Common myeloid progenitor, CD34-positive (primary cell): Measurements from ENCODE around the gene DLX4.
A peak's percentile ranks its signal among the peaks of the same experiment; 100 is the strongest.

Experiments
- CTCF ChIA-PET: fragments of 350-600 bp; sonication (Branson Sonifier 250); formaldehyde crosslinking; loops from one replicate; lab custom pipeline; 2021; ENCODE audit warnings: antibody characterized with exemption; lab: Charles Lee
- POLR2A ChIA-PET: fragments of 350-600 bp; sonication (Branson Sonifier 250); formaldehyde crosslinking; loops from one replicate; lab custom pipeline; 2021; ENCODE audit warnings: antibody characterized with exemption; lab: Charles Lee
- DNase-seq, 3 donors: peaks; one replicate each; pipeline versions ENCODE4 v3.0.0 to v3.0.0-alpha.2; 2013
- H3K27ac ChIP-seq, 2 experiments: 1 replicate in 1 of 2; 2 replicates in 1 of 2; pipeline ENCODE4 v1.7.0; 2013; ENCODE audit warnings: inconsistent platforms in 2 of 2, low read length in 2 of 2, mild to moderate bottlenecking in 2 of 2, low read depth in 1 of 2, moderate library complexity in 1 of 2; ENCODE audit not compliant: severe bottlenecking in 2 of 2, insufficient read depth in 1 of 2, poor library complexity in 1 of 2
- H3K27me3 ChIP-seq, 5 experiments: replicated peaks in 2 of 5; 1 replicate in 3 of 5; 2 replicates in 2 of 5; pipeline versions ENCODE4 v1.6.1 to v1.7.0; 2013; ENCODE audit warnings: low read length in 4 of 5, mild to moderate bottlenecking in 2 of 5, moderate library complexity in 2 of 5, inconsistent platforms in 1 of 5; ENCODE audit not compliant: insufficient read depth in 5 of 5, control insufficient read depth in 4 of 5
- H3K36me3 ChIP-seq, 4 experiments: 1 replicate in 2 of 4; 2 replicates in 2 of 4; pipeline versions ENCODE4 v1.6.1 to v1.7.0; 2013; ENCODE audit warnings: low read length in 3 of 4, control low read depth in 1 of 4, mild to moderate bottlenecking in 1 of 4; ENCODE audit not compliant: control insufficient read depth in 4 of 4, insufficient read depth in 4 of 4
- H3K4me1 ChIP-seq, 4 experiments: 1 replicate in 3 of 4; 2 replicates in 1 of 4; pipeline versions ENCODE4 v1.6.1 to v1.7.1; 2013; ENCODE audit warnings: low read length in 3 of 4, mild to moderate bottlenecking in 3 of 4, control low read depth in 1 of 4, inconsistent platforms in 1 of 4, moderate library complexity in 1 of 4; ENCODE audit not compliant: control insufficient read depth in 4 of 4, insufficient read depth in 4 of 4; ENCODE audit errors: control extremely low read depth in 1 of 4
- H3K4me3 ChIP-seq, 7 experiments: 1 replicate in 4 of 7; 2 replicates in 3 of 7; pipeline versions ENCODE4 v1.5.1 to v1.7.0; 2013; ENCODE audit warnings: mild to moderate bottlenecking in 7 of 7, low read length in 6 of 7, moderate library complexity in 6 of 7, inconsistent platforms in 2 of 7, low read depth in 2 of 7, control low read depth in 1 of 7; ENCODE audit not compliant: insufficient read depth in 4 of 7, control insufficient read depth in 1 of 7; ENCODE audit errors: extremely low read depth in 1 of 7
- H3K9me3 ChIP-seq, 5 experiments: 1 replicate in 4 of 5; 2 replicates in 1 of 5; pipeline versions ENCODE4 v1.6.1 to v1.7.1; 2013; ENCODE audit warnings: low read length in 4 of 5, mild to moderate bottlenecking in 2 of 5, inconsistent platforms in 1 of 5, low read depth in 1 of 5, moderate library complexity in 1 of 5; ENCODE audit not compliant: control insufficient read depth in 4 of 5, insufficient read depth in 2 of 5; ENCODE audit errors: control extremely low read depth in 1 of 5
- WGBS: methylation state at CpG from one replicate; pipeline ENCODE4 v1.1.5; 2013; ENCODE audit not compliant: insufficient coverage; 5-methylcytosine and 5-hydroxymethylcytosine counted together

The DLX4 gene

GRCh38 chr17:49971848-49972485 lies 3.0 kb downstream of the DLX4 start:
- H3K4me3 ChIP-seq = peak overlapping the region in 3 of 7 experiments; percentile 22 to 31 (median 26)
- no peaks in the 10 kb centered on the region for H3K9me3 ChIP-seq
- no peaks in the 10 kb centered on the region for H3K36me3 ChIP-seq
- no peak overlapping the region for H3K27ac ChIP-seq
- POLR2A ChIA-PET = interaction anchor here (0.7 kb wide), 1 partner anchor 12 kb away, joined by 5 read pairs; no protein-coding TSS in a partner anchor
- WGBS = 2% methylated on average over 42 of the region's 55 CpGs
- CTCF ChIA-PET = interaction anchor here (1.2 to 4.6 kb wide), 3 partner anchors 18 to 24 kb away, joined by 3 to 25 read pairs (median 4); no protein-coding TSS in a partner anchor
- H3K4me1 ChIP-seq = peaks cover 2 to 42% (median 35%) of the 10 kb centered on the region in 4 experiments
- peaks cover 13 to 98% (median 63%) of the 10 kb centered on the region in 5 experiments for H3K27me3 ChIP-seq
- DNase-seq = no peak

DNA sequence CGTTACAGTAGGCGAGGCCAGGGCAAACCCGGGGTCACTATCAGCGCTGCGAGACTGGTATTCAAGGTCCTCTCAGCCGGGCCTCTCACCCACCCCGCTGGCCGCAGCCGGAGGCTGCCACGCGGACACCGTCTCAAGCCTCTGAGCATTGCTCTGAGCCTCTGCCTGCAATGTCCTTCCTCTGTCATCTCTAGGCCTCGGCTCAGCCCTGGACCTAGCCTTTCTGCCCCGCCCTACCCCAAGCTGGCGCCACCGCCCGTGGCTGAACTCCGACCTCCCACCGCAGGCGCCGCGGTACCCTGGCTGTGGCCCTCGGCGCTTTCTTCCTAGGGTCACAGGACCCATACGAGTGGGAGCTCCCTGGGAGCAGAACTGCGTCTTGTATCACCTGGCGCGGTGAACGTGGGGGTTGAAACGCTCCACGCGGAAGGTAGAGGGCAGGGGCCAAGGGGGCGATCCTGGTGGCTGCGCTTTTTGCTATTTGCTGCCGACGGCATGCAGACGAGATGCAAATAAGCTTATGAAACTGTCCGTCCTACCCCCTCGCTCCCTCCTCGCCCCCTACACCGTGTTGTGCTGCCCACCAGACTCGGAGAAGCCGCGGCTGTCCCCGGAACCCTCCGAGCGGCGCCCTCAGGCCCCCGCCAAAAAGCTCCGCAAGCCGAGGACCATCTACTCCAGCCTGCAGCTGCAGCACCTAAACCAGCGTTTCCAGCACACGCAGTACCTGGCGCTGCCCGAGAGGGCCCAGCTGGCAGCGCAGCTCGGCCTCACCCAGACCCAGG lies 3.7 kb downstream of the DLX4 start:
- ChIA-PET CTCF (interaction anchor here (0.8 to 9.0 kb wide), 5 partner anchors 9 to 129 kb away, joined by 3 to 52 read pairs (median 5); no protein-coding TSS in a partner anchor), POLR2A (no interaction called here)
- Histone ChIP-seq H3K4me1 (peaks cover 2 to 42% (median 35%) of the 10 kb centered on the region in 4 experiments), H3K27ac (no peak overlapping the region), H3K36me3 (no peaks in the 10 kb centered on the region), H3K9me3 (no peaks in the 10 kb centered on the region), H3K27me3 (peaks cover 13 to 98% (median 64%) of the 10 kb centered on the region in 5 experiments), H3K4me3 (peak overlapping the region in 2 of 7 experiments; percentile 22 to 26)
- no peak for DNase-seq
- WGBS = 3% methylated on average over 52 of the region's 57 CpGs

GRCh38 chr17:49973271-49973615 lies 4.3 kb downstream of the DLX4 start:
- DNase-seq = no peak
- ChIA-PET POLR2A (no interaction called here), CTCF (interaction anchor here (0.7 to 9.0 kb wide), 6 partner anchors 9 to 130 kb away, joined by 3 to 52 read pairs (median 4); no protein-coding TSS in a partner anchor)
- Histone ChIP-seq H3K36me3 (no peaks in the 10 kb centered on the region), H3K27me3 (peaks cover 13 to 98% (median 64%) of the 10 kb centered on the region in 5 experiments), H3K9me3 (no peaks in the 10 kb centered on the region), H3K4me3 (no peak overlapping the region), H3K27ac (no peak overlapping the region), H3K4me1 (peaks cover 0 to 38% (median 32%) of the 10 kb centered on the region in 4 experiments)
- WGBS = 7% methylated on average over 2 of the region's 2 CpGs

DNA sequence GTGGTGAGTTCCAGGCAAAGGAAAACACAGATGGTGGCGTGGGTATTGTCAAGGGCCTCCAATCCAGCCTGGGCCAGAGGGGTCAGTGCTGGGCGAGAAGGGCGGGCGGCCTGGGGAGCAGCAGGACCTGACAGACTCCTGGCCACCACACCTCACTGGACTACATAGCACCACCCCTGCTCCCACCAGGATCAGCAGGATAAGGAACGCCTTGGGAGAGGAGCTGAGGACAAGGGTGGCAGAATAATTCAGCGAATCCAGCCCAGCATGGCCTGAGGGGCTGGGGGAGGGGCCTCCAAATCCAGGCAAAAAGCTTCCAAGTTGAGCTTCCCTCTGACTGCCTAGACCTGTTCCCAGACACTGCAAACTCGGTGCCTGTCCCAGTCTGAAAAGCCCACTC lies 6.5 kb downstream of the DLX4 start:
- Histone ChIP-seq H3K36me3 (no peaks in the 10 kb centered on the region), H3K4me3 (no peak overlapping the region), H3K9me3 (no peaks in the 10 kb centered on the region), H3K27ac (no peak overlapping the region), H3K4me1 (peaks cover 0 to 19% (median 17%) of the 10 kb centered on the region in 4 experiments), H3K27me3 (peaks cover 7 to 79% (median 52%) of the 10 kb centered on the region in 5 experiments)
- WGBS = 98% methylated on average over 6 of the region's 7 CpGs
- ChIA-PET CTCF (interaction anchor here (0.9 to 9.0 kb wide), 5 partner anchors 12 to 115 kb away, joined by 3 to 52 read pairs (median 5); no protein-coding TSS in a partner anchor), POLR2A (no interaction called here)
- DNase-seq = no peak

DNA sequence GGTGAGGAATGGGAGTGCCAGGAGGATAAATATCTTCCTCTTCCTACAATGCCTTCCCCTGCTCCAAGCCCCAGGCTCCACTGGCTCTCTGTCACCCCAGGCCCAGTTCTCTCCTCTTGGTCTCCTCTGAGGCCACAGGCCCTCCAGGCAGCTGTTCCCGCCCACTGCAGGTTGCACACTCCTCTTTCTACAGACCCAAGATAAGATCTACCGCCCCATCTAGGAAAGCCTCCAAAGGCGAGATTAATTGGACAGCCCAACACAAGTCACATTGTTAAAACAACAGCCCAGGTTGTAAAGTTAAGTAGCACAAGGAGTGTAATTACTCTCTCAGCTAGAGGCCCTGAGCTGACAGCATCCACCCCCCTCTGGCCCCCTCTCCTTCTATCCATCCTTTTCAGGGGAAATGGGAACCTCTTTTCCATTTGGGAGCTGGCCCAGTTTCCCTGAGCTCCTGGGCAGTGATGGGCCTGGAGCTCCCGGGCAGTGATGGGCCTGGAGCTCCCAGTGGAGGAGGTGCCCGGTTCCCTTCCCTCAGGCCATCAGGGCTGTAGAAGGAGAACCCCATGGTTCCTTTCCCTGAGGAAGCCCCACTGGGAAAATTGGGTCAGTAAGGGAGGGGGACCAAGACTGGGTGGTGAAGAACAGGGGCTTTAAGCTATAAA lies 7.3 kb downstream of the DLX4 start:
- H3K4me1 ChIP-seq = peaks cover 0 to 18% (median 16%) of the 10 kb centered on the region in 4 experiments
- peaks cover 3 to 71% (median 45%) of the 10 kb centered on the region in 5 experiments for H3K27me3 ChIP-seq
- POLR2A ChIA-PET = interaction anchor here (1.0 kb wide), 1 partner anchor 59 kb away, joined by 3 read pairs; no protein-coding TSS in a partner anchor
- H3K9me3 ChIP-seq = no peaks in the 10 kb centered on the region
- DNase-seq = no peak
- CTCF ChIA-PET = interaction anchor here (0.7 to 9.0 kb wide), 5 partner anchors 12 to 63 kb away, joined by 3 to 52 read pairs (median 8); no protein-coding TSS in a partner anchor
- WGBS = 93% methylated on average over 3 of the region's 5 CpGs
- H3K4me3 ChIP-seq = no peak overlapping the region
- H3K27ac ChIP-seq = no peak overlapping the region
- no peaks in the 10 kb centered on the region for H3K36me3 ChIP-seq

GRCh38 chr17:49976828-49977202 lies 7.8 kb downstream of the DLX4 start:
- H3K4me3 ChIP-seq = no peak overlapping the region
- H3K4me1 ChIP-seq = peaks cover 0 to 13% (median 10%) of the 10 kb centered on the region in 4 experiments
- ChIA-PET CTCF (interaction anchor here (0.7 to 9.0 kb wide), 7 partner anchors 11 to 415 kb away, joined by 3 to 52 read pairs (median 3); no protein-coding TSS in a partner anchor), POLR2A (interaction anchor here (1.0 kb wide), 1 partner anchor 59 kb away, joined by 3 read pairs; no protein-coding TSS in a partner anchor)
- H3K27me3 ChIP-seq = peaks cover 6 to 66% (median 42%) of the 10 kb centered on the region in 5 experiments
- no peaks in the 10 kb centered on the region for H3K9me3 ChIP-seq
- 87% methylated on average over 3 of the region's 4 CpGs for WGBS
- no peaks in the 10 kb centered on the region for H3K36me3 ChIP-seq
- DNase-seq = no peak
- H3K27ac ChIP-seq = no peak overlapping the region
